Sigmoid colon (tissue), 7 donors: Measurements from ENCODE around the gene EMP2. TPM values are rescaled to one million over a fixed set of nuclear protein-coding genes. Genes with fewer than 3 reads are reported as not detected.

ENCODE experiments used
- DNase-seq: peaks from one replicate; pipeline ENCODE4 v3.0.0-alpha.2; 2019
- H3K27ac ChIP-seq, 4 donors: fragments of 200-600 bp; sonication (generic); one replicate each; pipeline ENCODE4 v1.5.1; 2016 to 2019; ENCODE audit warnings: mild to moderate bottlenecking in 1 of 4
- H3K27me3 ChIP-seq, 3 donors: fragments of 200-600 bp; sonication (generic); one replicate each; pipeline ENCODE4 v1.5.1; 2019; ENCODE audit warnings: mild to moderate bottlenecking in 1 of 3
- H3K36me3 ChIP-seq, 4 donors: fragments of 200-600 bp; sonication (generic); one replicate each; pipeline ENCODE4 v1.5.1; 2016 to 2019
- H3K4me1 ChIP-seq, 4 donors: fragments of 200-600 bp; sonication (generic); one replicate each; pipeline ENCODE4 v1.5.1; 2017 to 2019
- H3K4me3 ChIP-seq, 4 donors: fragments of 200-600 bp; sonication (generic); one replicate each; pipeline ENCODE4 v1.5.1; 2017 to 2019; ENCODE audit warnings: mild to moderate bottlenecking in 2 of 4, moderate library complexity in 1 of 4
- H3K9me3 ChIP-seq, 4 donors: fragments of 200-600 bp in 3 of 4; sonication (generic) in 3 of 4; one replicate each; pipeline versions ENCODE4 v1.5.1 to v1.6.1; 2013 to 2019
- CTCF ChIP-seq, 4 experiments: fragments of 450-650 bp in 3 of 4; fragments of 200-600 bp in 1 of 4; IDR thresholded peaks; one replicate each; pipeline ENCODE4 v1.5.1; 2016 to 2019; ENCODE audit warnings: antibody characterized with exemption in 4 of 4, mild to moderate bottlenecking in 3 of 4, moderate library complexity in 2 of 4
- EP300 ChIP-seq, 4 donors: sonication (generic); formaldehyde crosslinking; IDR thresholded peaks; one replicate each; pipeline ENCODE4 v1.6.1; 2017; ENCODE audit warnings: antibody characterized with exemption in 4 of 4
- POLR2A ChIP-seq, 2 donors: fragments of 450-650 bp; IDR thresholded peaks; one replicate each; pipeline ENCODE4 v1.6.1; 2016; ENCODE audit warnings: antibody characterized with exemption in 2 of 2, mild to moderate bottlenecking in 2 of 2, moderate library complexity in 2 of 2
- POLR2AphosphoS5 ChIP-seq, 4 donors: sonication (generic); formaldehyde crosslinking; IDR thresholded peaks; one replicate each; pipeline ENCODE4 v1.6.1; 2017; ENCODE audit warnings: antibody characterized with exemption in 4 of 4
- WGBS, 2 donors: extraction: QIAGEN DNeasy Blood & Tissue Kit; methylation state at CpG; one replicate each; pipeline ENCODE4 v1.1.7; 2013; 5-methylcytosine and 5-hydroxymethylcytosine counted together
- intact Hi-C: fragments of 100-400 bp; cut with DNase I; formaldehyde crosslinking; loops from one replicate; pipeline ENCODE4 v1.15.1; 2023
- polyA plus RNA-seq, 3 donors: library from polyadenylated mRNA; stranded (reverse); fragments of 200-250 nt; gene quantifications; one replicate each; pipeline ENCODE4 v1.2.3, GENCODE V29; 2013
- total RNA-seq, 4 donors: library from RNA; depleted of rRNA; stranded (reverse); fragments of >200 nt; gene quantifications; one replicate each; pipeline ENCODE4 v1.1.0, GENCODE V29; 2016
- donor health status: healthy with polysubstance abuse.
- donor health status: Bipolar disorder and iron deficiency.
- donor health status: healthy.

The EMP2 gene
- total and polyA plus RNA-seq, 7 donors, result 7.2 to 57.3 (median 39.2) TPM

GRCh38 chr16:10572611-10573010 lies 7.8 kb downstream of the EMP2 start:
- no peak overlapping the region for H3K27ac ChIP-seq
- H3K4me1 ChIP-seq, result peaks cover 0 to 41% (median 39%) of the 10 kb centered on the region in 4 donors
- TF ChIP-seq CTCF (IDR thresholded peaks at IDR 0.05), result no peak
- no peak for TF ChIP-seq POLR2AphosphoS5 (IDR thresholded peaks at IDR 0.05)
- no peak for TF ChIP-seq EP300 (IDR thresholded peaks at IDR 0.05)
- TF ChIP-seq POLR2A (IDR thresholded peaks at IDR 0.05), result no peak
- H3K9me3 ChIP-seq, result no peaks in the 10 kb centered on the region
- 89% methylated on average over 3 of the region's 3 CpGs for WGBS, 2 donors
- no peaks in the 10 kb centered on the region for H3K27me3 ChIP-seq
- H3K4me3 ChIP-seq, result no peak overlapping the region
- intact Hi-C loops, result no loop called here
- no peaks in the 10 kb centered on the region for H3K36me3 ChIP-seq
- DNase-seq, result no peak

GRCh38 chr16:10571354-10571753 lies 9.0 kb downstream of the EMP2 start:
- no peaks in the 10 kb centered on the region for H3K27me3 ChIP-seq
- H3K9me3 ChIP-seq, result no peaks in the 10 kb centered on the region
- no peak for DNase-seq
- no peak overlapping the region for H3K27ac ChIP-seq
- WGBS, 2 donors, result 74% methylated on average over 5 of the region's 5 CpGs
- H3K4me3 ChIP-seq, result no peak overlapping the region
- H3K36me3 ChIP-seq, result no peaks in the 10 kb centered on the region
- H3K4me1 ChIP-seq, result peaks cover 0 to 31% (median 29%) of the 10 kb centered on the region in 4 donors
- intact Hi-C loops, result no loop called here
- TF ChIP-seq POLR2AphosphoS5 (IDR thresholded peaks at IDR 0.05) (no peak), POLR2A (IDR thresholded peaks at IDR 0.05) (no peak), CTCF (IDR thresholded peaks at IDR 0.05) (no peak), EP300 (IDR thresholded peaks at IDR 0.05) (no peak)

- H3K4me3 ChIP-seq, result no peak overlapping the region
- peak overlapping the region in 3 of 4 donors; percentile 5 to 48 (median 31) for H3K27ac ChIP-seq
- TF ChIP-seq POLR2AphosphoS5 (IDR thresholded peaks at IDR 0.05) (no peak), EP300 (IDR thresholded peaks at IDR 0.05) (no peak), CTCF (IDR thresholded peaks at IDR 0.05) (no peak), POLR2A (IDR thresholded peaks at IDR 0.05) (no peak)
- no peaks in the 10 kb centered on the region for H3K9me3 ChIP-seq
- no peaks in the 10 kb centered on the region for H3K27me3 ChIP-seq
- intact Hi-C loops, result no loop called here
- no peaks in the 10 kb centered on the region for H3K36me3 ChIP-seq
- 84 to 85% methylated on average over 8 of the region's 8 CpGs for WGBS, 2 donors
- no peak for DNase-seq
- peaks cover 0 to 37% (median 28%) of the 10 kb centered on the region in 4 donors for H3K4me1 ChIP-seq
These were observed 10.8 kb downstream of the EMP2 start for GRCh38 chr16:10569621-10570020.

- no peaks in the 10 kb centered on the region for H3K9me3 ChIP-seq
- no peak for DNase-seq
- peaks cover 0 to 39% (median 33%) of the 10 kb centered on the region in 4 donors for H3K4me1 ChIP-seq
- 85 to 87% methylated on average over 6 of the region's 6 CpGs for WGBS, 2 donors
- no peak overlapping the region for H3K27ac ChIP-seq
- H3K4me3 ChIP-seq, result no peak overlapping the region
- no peaks in the 10 kb centered on the region for H3K27me3 ChIP-seq
- H3K36me3 ChIP-seq, result no peaks in the 10 kb centered on the region
- intact Hi-C loops, result no loop called here
- TF ChIP-seq POLR2A (IDR thresholded peaks at IDR 0.05), result no peak
- no peak for TF ChIP-seq POLR2AphosphoS5 (IDR thresholded peaks at IDR 0.05)
- no peak for TF ChIP-seq EP300 (IDR thresholded peaks at IDR 0.05)
- TF ChIP-seq CTCF (IDR thresholded peaks at IDR 0.05), result no peak
These were observed 13.8 kb downstream of the EMP2 start for GRCh38 chr16:10566613-10567012.

GRCh38 chr16:10565167-10565566 lies 15.2 kb downstream of the EMP2 start:
- no peaks in the 10 kb centered on the region for H3K27me3 ChIP-seq
- no peak for TF ChIP-seq POLR2AphosphoS5 (IDR thresholded peaks at IDR 0.05)
- TF ChIP-seq EP300 (IDR thresholded peaks at IDR 0.05), result no peak
- H3K9me3 ChIP-seq, result no peaks in the 10 kb centered on the region
- peak overlapping the region in 1 of 4 donors; percentile 36 for H3K27ac ChIP-seq
- H3K36me3 ChIP-seq, result no peaks in the 10 kb centered on the region
- 85 to 89% methylated on average over 5 of the region's 5 CpGs for WGBS, 2 donors
- DNase-seq, result no peak
- no peak overlapping the region for H3K4me3 ChIP-seq
- intact Hi-C loops, result no loop called here
- peaks cover 0 to 43% (median 36%) of the 10 kb centered on the region in 4 donors for H3K4me1 ChIP-seq
